IMR-90 (cell line): Measurements from ENCODE around the gene AMTN. TPM values are rescaled to one million over a fixed set of nuclear protein-coding genes. Genes with fewer than 3 reads are reported as not detected.

Experiments
- ATAC-seq: fragments of 200-7000 bp; cut with Tn5 transposase; 2 replicates; pipeline ENCODE4 v1.9.1; 2020; ENCODE audit warnings: low read depth, mild to moderate bottlenecking, moderate library complexity
- BruUV-seq: library from RNA; stranded (reverse); fragments of 400-500 nt; replicated peaks from 2 replicates; lab custom pipeline; 2021; lab: Mats Ljungman, UMichigan
- CTCF ChIA-PET: fragments of 300-600 bp; formaldehyde crosslinking; extraction: SDS; loops from one replicate; lab custom pipeline; 2021; ENCODE audit warnings: antibody characterized with exemption; lab: Yijun Ruan, JAX
- POLR2A ChIA-PET: fragments of 300-600 bp; sonication (Branson Sonifier 250); formaldehyde crosslinking; loops from one replicate; lab custom pipeline; 2022; ENCODE audit warnings: antibody characterized with exemption; ENCODE audit not compliant: unreplicated experiment; lab: Charles Lee
- DNase-seq: peaks from one replicate; pipeline ENCODE4 v3.0.0; 2013
- H2AFZ ChIP-seq: replicated peaks from 2 replicates; pipeline ENCODE3; 2013; ENCODE audit warnings: low read length, mild to moderate bottlenecking; ENCODE audit not compliant: poor library complexity
- H2AK5ac ChIP-seq: 2 replicates; pipeline ENCODE4 v1.6.1; 2013; ENCODE audit warnings: low read depth, low read length, inconsistent platforms
- H2AK9ac ChIP-seq: replicated peaks from 2 replicates; pipeline ENCODE3; 2013; ENCODE audit warnings: mild to moderate bottlenecking, low read depth, low read length, moderate library complexity; ENCODE audit not compliant: poor library complexity
- H2BK120ac ChIP-seq: 2 replicates; pipeline ENCODE4 v1.6.1; 2013; ENCODE audit warnings: low read depth, low read length, inconsistent platforms
- H2BK15ac ChIP-seq: 3 replicates; pipeline ENCODE4 v1.6.1; 2013; ENCODE audit warnings: low read depth, low read length, inconsistent platforms
- H2BK20ac ChIP-seq: 2 replicates; pipeline ENCODE4 v1.6.1; 2013; ENCODE audit warnings: low read depth, mild to moderate bottlenecking, inconsistent platforms, low read length, moderate library complexity
- H2BK5ac ChIP-seq: 2 replicates; pipeline ENCODE4 v1.6.1; 2013; ENCODE audit warnings: mild to moderate bottlenecking, low read depth, low read length, inconsistent platforms; ENCODE audit not compliant: poor library complexity, severe bottlenecking
- H3K14ac ChIP-seq: replicated peaks from 2 replicates; pipeline ENCODE4 v1.6.1; 2013; ENCODE audit warnings: low read depth, low read length, inconsistent platforms
- H3K18ac ChIP-seq: 2 replicates; pipeline ENCODE4 v1.6.1; 2013; ENCODE audit warnings: low read depth, low read length, control low read depth
- H3K23ac ChIP-seq: 2 replicates; pipeline ENCODE4 v1.6.1; 2013; ENCODE audit warnings: low read depth, low read length, inconsistent platforms
- H3K27ac ChIP-seq: 2 replicates; pipeline ENCODE4 v1.5.1; 2013; ENCODE audit warnings: mild to moderate bottlenecking, control low read depth, low read length; ENCODE audit not compliant: insufficient read depth
- H3K27me3 ChIP-seq: 2 replicates; pipeline ENCODE4 v1.6.1; 2013; ENCODE audit warnings: low read length; ENCODE audit not compliant: control insufficient read depth, insufficient read depth
- H3K36me3 ChIP-seq: 2 replicates; pipeline ENCODE4 v1.6.1; 2013; ENCODE audit warnings: low read length, mixed read lengths; ENCODE audit not compliant: control insufficient read depth, insufficient read depth
- H3K4ac ChIP-seq: 2 replicates; pipeline ENCODE4 v1.6.1; 2013; ENCODE audit warnings: low read depth, low read length, inconsistent platforms
- H3K4me1 ChIP-seq: 2 replicates; pipeline ENCODE4 v1.6.1; 2013; ENCODE audit warnings: low read length, mixed read lengths; ENCODE audit not compliant: control insufficient read depth, insufficient read depth
- H3K4me2 ChIP-seq: 2 replicates; pipeline ENCODE4 v1.6.1; 2013; ENCODE audit warnings: low read depth, mild to moderate bottlenecking, control low read depth, low read length, moderate library complexity
- H3K4me3 ChIP-seq: 2 replicates; pipeline ENCODE4 v1.5.1; 2013; ENCODE audit warnings: low read depth, mild to moderate bottlenecking, control low read depth, low read length, moderate library complexity; ENCODE audit not compliant: insufficient read depth
- H3K56ac ChIP-seq: 2 replicates; pipeline ENCODE4 v1.6.1; 2013; ENCODE audit warnings: low read length, inconsistent platforms; ENCODE audit not compliant: insufficient read depth; ENCODE audit errors: extremely low read depth
- H3K79me1 ChIP-seq, 2 experiments: 2 replicates each; pipeline ENCODE4 v1.6.1; 2013; ENCODE audit warnings: low read length in 2 of 2, inconsistent platforms in 1 of 2, low read depth in 1 of 2
- H3K9ac ChIP-seq: 2 replicates; pipeline ENCODE4 v1.6.1; 2013; ENCODE audit warnings: low read depth, low read length, control low read depth
- H3K9me1 ChIP-seq: 2 replicates; pipeline ENCODE4 v1.6.1; 2013; ENCODE audit warnings: low read length, inconsistent platforms; ENCODE audit not compliant: insufficient read depth
- H3K9me3 ChIP-seq: 2 replicates; pipeline ENCODE4 v1.6.1; 2013; ENCODE audit warnings: low read length; ENCODE audit not compliant: control insufficient read depth, insufficient read depth
- H4K20me1 ChIP-seq: 2 replicates; pipeline ENCODE4 v1.6.1; 2013; ENCODE audit warnings: low read length, inconsistent platforms; ENCODE audit not compliant: insufficient read depth
- H4K5ac ChIP-seq: 2 replicates; pipeline ENCODE4 v1.6.1; 2013; ENCODE audit warnings: mild to moderate bottlenecking, low read depth, low read length, control low read depth
- H4K8ac ChIP-seq, 2 experiments: 2 replicates each; pipeline ENCODE4 v1.6.1; 2013; ENCODE audit warnings: low read depth in 2 of 2, low read length in 2 of 2, control low read depth in 1 of 2, inconsistent platforms in 1 of 2
- H4K91ac ChIP-seq: 2 replicates; pipeline ENCODE4 v1.6.1; 2013; ENCODE audit warnings: low read depth, low read length, inconsistent platforms; ENCODE audit not compliant: insufficient read depth
- CEBPB ChIP-seq: IDR thresholded peaks from 2 replicates; pipeline ENCODE4 v1.6.1; 2012; ENCODE audit warnings: low read depth, low read length, improper control_type of control experiment
- CHD1 ChIP-seq: IDR thresholded peaks from 2 replicates; pipeline ENCODE4 v1.6.1; 2012; ENCODE audit warnings: low read depth, low read length, improper control_type of control experiment
- MAFK ChIP-seq: IDR thresholded peaks from 2 replicates; pipeline ENCODE4 v1.6.1; 2012; ENCODE audit warnings: low read depth, low read length, improper control_type of control experiment
- NFE2L2 ChIP-seq: fragments of 150-350 bp; IDR thresholded peaks from 2 replicates; pipeline ENCODE4 v1.6.1; 2016; ENCODE audit warnings: low read depth, mild to moderate bottlenecking, low read length
- POLR2A ChIP-seq: IDR thresholded peaks from 2 replicates; pipeline ENCODE4 v1.6.1; 2012; ENCODE audit warnings: mild to moderate bottlenecking, low read depth, low read length
- RAD21 ChIP-seq: IDR thresholded peaks from 2 replicates; pipeline ENCODE4 v1.6.1; 2012; ENCODE audit warnings: low read length, improper control_type of control experiment
- RFX5 ChIP-seq: IDR thresholded peaks from 2 replicates; pipeline ENCODE4 v1.8.0; 2012; ENCODE audit warnings: low read depth, mild to moderate bottlenecking, low read length, moderate library complexity
- WGBS, 2 experiments: methylation state at CpG; one replicate each; pipeline versions ENCODE4 v1.1.5 to v1.1.7; 2013; ENCODE audit warnings: missing lambda C conversion rate in 2 of 2; ENCODE audit not compliant: insufficient read length in 1 of 2; ENCODE audit errors: extremely low coverage in 2 of 2; 5-methylcytosine and 5-hydroxymethylcytosine counted together
- dilution Hi-C: fragments of 300-500 bp; cut with HindIII; formaldehyde crosslinking; loops from one replicate; pipeline ENCODE4 v1.14.3; 2018; ENCODE audit warnings: low sequenced_read_pairs; ENCODE audit not compliant: unreplicated experiment
- in situ Hi-C: fragments of 300-500 bp; cut with MboI; formaldehyde crosslinking; loops from 3 replicates; pipeline ENCODE4 v1.14.3; 2019; ENCODE audit warnings: low sequenced_read_pairs, inconsistent platforms, mixed read lengths
- intact Hi-C: fragments of 100-400 bp; cut with micrococcal nuclease; formaldehyde crosslinking; loops from 2 replicates; pipeline ENCODE4 v1.10.0; 2022
- polyA plus RNA-seq, 3 experiments: library from polyadenylated mRNA; depleted of rRNA; stranded (reverse); fragments of >200 nt; gene quantifications; 2 replicates each; pipeline ENCODE4 v1.2.3, GENCODE V29; 2012; ENCODE audit warnings: low replicate concordance in 1 of 3
- total RNA-seq: library from RNA; depleted of rRNA; stranded (reverse); fragments of >200 nt; gene quantifications from 2 replicates; pipeline ENCODE4 v1.2.3, GENCODE V29; 2012
- TF ChIP-seq, protein P1 (sequence below): fragments of 150-350 bp; IDR thresholded peaks from 2 replicates; pipeline ENCODE4 v1.6.1; 2017; ENCODE audit warnings: mild to moderate bottlenecking, antibody characterized with exemption, low read length, low read depth

The AMTN gene
- total and polyA plus RNA-seq, 2 of the 4 experiments (the other 2 are of a cell fraction): not detected

GRCh38 chr4:70518269-70518668 is at the start of gene AMTN (continued):
- no peak for TF ChIP-seq RFX5

GRCh38 chr4:70471897-70472296 is 46.5 kb upstream of the AMTN start, which contains the start of gene MUC7:
Gene MUC7, plus strand, starts transcription at chr4:70472197. Its CDS starts 1,825 bp downstream, at chr4:70474022.
- no peak within 1 kb of the TSS for H3K56ac ChIP-seq
- H3K27me3 ChIP-seq: no peaks in the 10 kb centered on the region
- no peaks in the 10 kb centered on the region for H3K36me3 ChIP-seq
- no peak within 1 kb of the TSS for H3K4me2 ChIP-seq
- no peak for ATAC-seq
- H2BK15ac ChIP-seq: no peak within 1 kb of the TSS
- TF ChIP-seq CEBPB (no peak), CHD1 (no peak), RFX5 (no peak), NFE2L2 (no peak), RAD21 (no peak), MAFK (no peak), POLR2A (no peak)
- TF ChIP-seq, protein P1, sequence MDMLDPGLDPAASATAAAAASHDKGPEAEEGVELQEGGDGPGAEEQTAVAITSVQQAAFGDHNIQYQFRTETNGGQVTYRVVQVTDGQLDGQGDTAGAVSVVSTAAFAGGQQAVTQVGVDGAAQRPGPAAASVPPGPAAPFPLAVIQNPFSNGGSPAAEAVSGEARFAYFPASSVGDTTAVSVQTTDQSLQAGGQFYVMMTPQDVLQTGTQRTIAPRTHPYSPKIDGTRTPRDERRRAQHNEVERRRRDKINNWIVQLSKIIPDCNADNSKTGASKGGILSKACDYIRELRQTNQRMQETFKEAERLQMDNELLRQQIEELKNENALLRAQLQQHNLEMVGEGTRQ: no peak
- H4K5ac ChIP-seq: no peak within 1 kb of the TSS
- no peak within 1 kb of the TSS for H3K14ac ChIP-seq
- ChIA-PET POLR2A (no interaction called here), CTCF (no interaction called here)
- H3K79me1 ChIP-seq: no peaks in the 10 kb centered on the region
- peaks cover 3% of the 10 kb centered on the region; the same call in 1 of the 2 replicates for H3K4me1 ChIP-seq
- no peaks in the 10 kb centered on the region for H3K9me1 ChIP-seq
- H3K9ac ChIP-seq: no peak within 1 kb of the TSS
- dilution Hi-C loops (no loop called here), intact Hi-C loops (no loop called here), in situ Hi-C loops (no loop called here)
- WGBS, 2 experiments: 40% methylated on average over 1 of the region's 4 CpGs; no CpG with 5 or more reads in 1 of the 2 experiments
- no peak within 1 kb of the TSS for H2BK20ac ChIP-seq
- H2BK5ac ChIP-seq: no peak within 1 kb of the TSS
- no peak within 1 kb of the TSS for H3K27ac ChIP-seq
- no peak within 1 kb of the TSS for H2AK9ac ChIP-seq
- no peaks in the 10 kb centered on the region for H3K9me3 ChIP-seq
- BruUV-seq: no TSS peak
- no peaks in the 10 kb centered on the region for H4K20me1 ChIP-seq
- H2AK5ac ChIP-seq: no peak within 1 kb of the TSS
- H2AFZ ChIP-seq: no peak within 1 kb of the TSS
- no peak within 1 kb of the TSS for H2BK120ac ChIP-seq
- no peak within 1 kb of the TSS for H3K4me3 ChIP-seq
- no peak within 1 kb of the TSS for H3K18ac ChIP-seq
- no peak within 1 kb of the TSS for H4K8ac ChIP-seq
- no peak for DNase-seq
- no peak within 1 kb of the TSS for H4K91ac ChIP-seq
- no peak within 1 kb of the TSS for H3K23ac ChIP-seq
- H3K4ac ChIP-seq: no peak within 1 kb of the TSS
